Activated CD4-positive, alpha-beta memory T cell treated with anti-CD3 and anti-CD28 coated beads, Interleukin-2, amount 10 ng/mL, durations not matched to agents 7 days and 5 days (primary cell): Measurements from ENCODE around the gene MMD2. TPM values are rescaled to one million over a fixed set of nuclear protein-coding genes. Genes with fewer than 3 reads are reported as not detected.
"Not testable (repeated sequence)": the region's sequence is repeated elsewhere in the genome, so short reads cannot be mapped to it uniquely, and the experiment has no call there.

Source experiments
- CTCF ChIA-PET: fragments of 350-600 bp; sonication (Branson Sonifier 250); formaldehyde crosslinking; loops from one replicate; lab custom pipeline; 2021; ENCODE audit warnings: antibody characterized with exemption, inconsistent platforms; lab: Charles Lee
- POLR2A ChIA-PET: fragments of 350-600 bp; sonication (Branson Sonifier 250); formaldehyde crosslinking; loops from one replicate; lab custom pipeline; 2021; ENCODE audit warnings: antibody characterized with exemption; lab: Charles Lee
- DNase-seq: peaks from one replicate; pipeline ENCODE4 v3.0.0-alpha.2; 2020
- H3K27ac Mint-ChIP-seq: one replicate; pipeline ENCODE4 v1.8.0; 2021; ENCODE audit warnings: mild to moderate bottlenecking, mixed read lengths
- H3K27me3 Mint-ChIP-seq: one replicate; pipeline ENCODE4 v1.8.0; 2021; ENCODE audit warnings: mixed read lengths
- H3K36me3 Mint-ChIP-seq: one replicate; pipeline ENCODE4 v1.8.0; 2021; ENCODE audit warnings: low read depth, mixed read lengths
- H3K4me1 Mint-ChIP-seq: one replicate; pipeline ENCODE4 v1.8.0; 2021; ENCODE audit warnings: mixed read lengths
- H3K4me3 Mint-ChIP-seq: one replicate; pipeline ENCODE4 v1.8.0; 2021; ENCODE audit warnings: mild to moderate bottlenecking, mixed read lengths
- H3K9me3 Mint-ChIP-seq: one replicate; pipeline ENCODE4 v1.8.0; 2021; ENCODE audit warnings: mixed read lengths
- total RNA-seq, 2 experiments: library from RNA; stranded (reverse); gene quantifications; one replicate each; pipeline ENCODE4 v1.2.3, GENCODE V29; 2021

The MMD2 gene
- total RNA-seq, 2 experiments from 2014 or later: not detected

DNA sequence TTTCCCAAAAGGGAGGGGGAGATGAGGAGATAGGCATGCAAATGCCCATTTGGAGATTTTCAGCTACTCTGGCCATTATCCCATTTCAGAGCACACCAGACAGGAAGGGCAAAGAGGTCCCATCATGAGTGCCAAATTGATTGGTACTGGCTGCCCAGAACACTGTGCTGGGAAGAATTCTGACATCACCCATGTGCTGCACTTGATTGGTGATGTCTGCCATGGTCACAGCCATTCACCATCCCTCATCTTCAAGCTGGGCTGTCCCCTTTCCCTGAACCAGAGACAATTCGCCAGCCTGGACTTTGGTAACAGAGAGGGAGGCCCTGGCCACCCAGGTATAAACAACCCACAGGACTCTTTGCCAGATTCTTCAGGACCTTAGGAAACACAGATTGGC lies 52.3 kb downstream of the MMD2 start:
- H3K36me3 Mint-ChIP-seq: no peaks in the 10 kb centered on the region
- no peaks in the 10 kb centered on the region for H3K4me1 Mint-ChIP-seq
- no peaks in the 10 kb centered on the region for H3K9me3 Mint-ChIP-seq
- CTCF ChIA-PET: no interaction called here
- peaks cover 1% of the 10 kb centered on the region for H3K27me3 Mint-ChIP-seq
- DNase-seq: no peak
- POLR2A ChIA-PET: no interaction called here
- H3K4me3 Mint-ChIP-seq: no peak overlapping the region
- no peak overlapping the region for H3K27ac Mint-ChIP-seq

DNA sequence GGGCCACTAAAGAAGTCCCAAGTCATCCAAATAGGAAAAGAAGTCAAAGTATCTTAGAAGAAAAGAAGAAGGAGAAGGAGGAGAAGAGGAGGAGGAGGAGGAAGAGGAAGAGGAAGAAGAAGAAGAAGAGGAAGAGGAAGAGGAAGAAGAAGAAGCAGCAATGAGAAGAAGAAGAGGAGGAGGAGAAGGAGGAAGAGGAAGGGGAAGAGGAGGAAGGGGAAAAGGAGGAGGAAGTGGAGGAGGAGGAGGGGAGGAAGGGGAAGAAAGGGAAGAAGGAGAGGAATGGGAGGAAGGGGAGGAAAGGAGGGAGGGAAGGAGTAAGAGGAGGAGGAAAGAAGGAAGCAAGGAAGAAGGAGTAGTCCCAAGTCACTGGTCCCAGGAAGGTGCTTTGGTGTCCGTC lies 53.8 kb downstream of the MMD2 start:
- Mint-ChIP-seq H3K4me3 (no peak overlapping the region), H3K4me1 (no peaks in the 10 kb centered on the region), H3K27ac (no peak overlapping the region), H3K9me3 (no peaks in the 10 kb centered on the region), H3K36me3 (no peaks in the 10 kb centered on the region), H3K27me3 (no peaks in the 10 kb centered on the region)
- CTCF ChIA-PET: interaction anchor here (0.7 kb wide), 1 partner anchor 411 kb away, joined by 3 read pairs; no protein-coding TSS in a partner anchor
- no peak for DNase-seq
- POLR2A ChIA-PET: no interaction called here

DNA sequence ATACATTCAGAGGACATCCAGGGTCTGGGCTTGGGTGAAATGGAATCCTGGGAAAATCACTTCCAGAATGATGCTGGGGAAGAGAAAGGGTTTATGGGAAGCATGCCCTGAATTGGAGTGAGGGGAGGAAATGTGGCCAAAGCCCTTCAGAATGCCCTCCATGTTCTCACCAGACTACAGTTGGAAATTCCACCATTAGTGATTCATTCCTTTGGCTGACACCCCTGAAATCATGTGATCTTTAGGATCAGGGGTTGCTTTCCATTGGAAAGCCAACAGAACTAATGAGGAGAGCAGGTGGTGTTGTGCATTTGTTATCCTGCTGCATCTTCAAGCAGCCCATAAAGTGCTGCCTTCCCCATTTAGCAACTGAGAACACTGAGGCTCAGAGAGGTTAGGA lies 54.6 kb downstream of the MMD2 start:
- Mint-ChIP-seq H3K36me3 (no peaks in the 10 kb centered on the region), H3K27me3 (no peaks in the 10 kb centered on the region), H3K4me1 (no peaks in the 10 kb centered on the region), H3K9me3 (no peaks in the 10 kb centered on the region), H3K4me3 (no peak overlapping the region), H3K27ac (no peak overlapping the region)
- DNase-seq: no peak
- POLR2A ChIA-PET: no interaction called here
- CTCF ChIA-PET: interaction anchor here (0.7 kb wide), 1 partner anchor 412 kb away, joined by 3 read pairs; no protein-coding TSS in a partner anchor

DNA sequence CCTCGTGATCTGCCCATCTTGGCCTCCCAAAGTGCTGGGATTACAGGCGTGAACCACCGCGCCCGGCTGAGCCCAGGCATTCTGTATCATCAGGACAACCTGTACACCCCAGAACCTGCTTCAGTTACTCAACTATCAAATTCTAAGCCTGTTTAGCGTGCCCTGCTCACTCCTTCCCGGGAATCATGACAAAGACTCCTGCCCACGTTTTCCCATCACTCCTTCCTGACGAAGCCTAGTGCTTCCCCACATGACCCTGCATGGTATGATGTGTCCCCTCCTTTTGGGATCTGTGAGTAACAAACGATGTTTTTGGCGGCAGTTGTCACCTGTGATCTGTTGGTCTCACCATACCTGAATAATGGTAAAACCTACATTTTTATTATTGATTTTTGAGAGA lies 63.2 kb downstream of the MMD2 start:
- Mint-ChIP-seq H3K4me3 (no peak overlapping the region), H3K27ac (no peak overlapping the region), H3K4me1 (no peaks in the 10 kb centered on the region), H3K9me3 (peaks cover 4% of the 10 kb centered on the region), H3K27me3 (no peaks in the 10 kb centered on the region), H3K36me3 (no peaks in the 10 kb centered on the region)
- ChIA-PET CTCF (no interaction called here), POLR2A (no interaction called here)
- DNase-seq: no peak

DNA sequence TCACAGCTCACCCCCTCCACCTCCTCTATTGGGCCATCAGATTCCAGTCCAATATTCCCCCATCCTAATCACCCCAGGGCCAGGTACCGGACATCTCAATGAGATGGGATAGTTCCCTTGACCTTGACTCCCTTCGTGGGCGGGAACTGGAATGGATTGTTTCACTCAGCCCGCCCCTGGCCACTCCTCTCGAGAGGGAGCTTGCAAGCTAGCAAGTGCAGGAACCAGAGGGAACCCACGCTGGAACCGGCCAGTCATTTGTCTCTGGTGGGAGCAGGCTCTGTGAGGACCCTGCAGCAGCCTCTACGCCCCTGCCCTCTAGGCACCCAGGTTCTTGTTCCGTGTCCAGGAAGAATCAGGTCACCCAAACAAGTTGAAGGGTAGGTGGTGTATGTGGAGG lies 64.5 kb downstream of the MMD2 start:
- no peaks in the 10 kb centered on the region for H3K4me1 Mint-ChIP-seq
- DNase-seq: no peak
- H3K4me3 Mint-ChIP-seq: no peak overlapping the region
- peaks cover 2% of the 10 kb centered on the region for H3K27me3 Mint-ChIP-seq
- H3K36me3 Mint-ChIP-seq: no peaks in the 10 kb centered on the region
- H3K9me3 Mint-ChIP-seq: peaks cover 4% of the 10 kb centered on the region
- POLR2A ChIA-PET: no interaction called here
- CTCF ChIA-PET: interaction anchor here (0.6 kb wide), 1 partner anchor 1855 kb away, joined by 3 read pairs; no protein-coding TSS in a partner anchor
- H3K27ac Mint-ChIP-seq: no peak overlapping the region

DNA sequence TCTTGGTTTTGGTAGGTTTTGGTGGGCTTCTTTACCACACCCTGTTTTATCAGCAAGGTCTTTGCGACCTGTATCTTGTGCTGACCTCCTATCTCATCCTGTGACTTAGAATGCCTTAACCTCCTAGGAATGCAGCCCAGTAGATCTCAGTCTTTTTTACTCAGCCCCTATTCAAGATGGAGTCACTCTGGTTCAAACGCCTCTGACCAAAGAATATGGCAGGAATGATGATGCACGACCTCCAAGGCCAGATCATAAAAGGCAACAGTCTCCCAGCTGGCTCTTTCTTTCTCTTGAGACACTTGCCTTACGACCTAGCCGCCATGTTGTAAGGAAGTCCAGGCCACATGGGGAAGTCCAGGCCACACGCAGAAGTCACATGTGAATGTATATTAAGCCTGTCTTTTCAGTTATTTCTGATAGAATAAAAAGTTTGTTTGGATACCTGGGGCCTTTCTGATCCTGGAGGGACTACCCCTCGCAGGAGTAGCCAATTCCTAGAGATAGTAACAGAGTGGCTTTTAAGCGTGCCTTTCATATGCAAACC lies 65.0 kb downstream of the MMD2 start:
- CTCF ChIA-PET: interaction anchor here (0.6 kb wide), 1 partner anchor 1854 kb away, joined by 3 read pairs; no protein-coding TSS in a partner anchor

DNA sequence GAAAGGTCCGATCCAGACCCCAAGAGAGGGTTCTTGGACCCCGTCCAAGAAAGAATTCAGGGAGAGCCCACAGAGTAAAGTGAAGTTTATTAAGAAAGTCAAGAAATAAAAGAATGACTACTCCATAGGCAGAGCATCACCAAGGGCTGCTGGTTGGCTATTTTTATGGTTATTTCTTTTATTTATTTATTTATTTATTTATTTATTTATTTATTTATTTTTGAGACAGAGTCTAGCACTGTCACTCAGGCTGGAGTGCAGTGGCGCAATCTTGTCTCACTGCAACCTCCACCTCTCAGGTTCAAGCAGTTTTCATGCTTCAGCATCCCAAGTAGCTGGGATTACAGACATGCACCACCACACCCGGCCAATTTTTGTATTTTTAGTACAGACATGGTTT lies 65.8 kb downstream of the MMD2 start:
- POLR2A ChIA-PET, H3K27ac Mint-ChIP-seq, H3K27me3 Mint-ChIP-seq, H3K9me3 Mint-ChIP-seq, H3K4me3 Mint-ChIP-seq, H3K36me3 Mint-ChIP-seq, DNase-seq, H3K4me1 Mint-ChIP-seq, CTCF ChIA-PET: not testable (repeated sequence)

More for the DNA sequence above, 65.0 kb downstream of the MMD2 start:
- H3K4me3 Mint-ChIP-seq: no peak overlapping the region
- H3K27me3 Mint-ChIP-seq: peaks cover 2% of the 10 kb centered on the region
- no peak for DNase-seq
- H3K9me3 Mint-ChIP-seq: peaks cover 4% of the 10 kb centered on the region
- H3K27ac Mint-ChIP-seq: no peak overlapping the region
- POLR2A ChIA-PET: no interaction called here
- no peaks in the 10 kb centered on the region for H3K36me3 Mint-ChIP-seq
- no peaks in the 10 kb centered on the region for H3K4me1 Mint-ChIP-seq

DNA sequence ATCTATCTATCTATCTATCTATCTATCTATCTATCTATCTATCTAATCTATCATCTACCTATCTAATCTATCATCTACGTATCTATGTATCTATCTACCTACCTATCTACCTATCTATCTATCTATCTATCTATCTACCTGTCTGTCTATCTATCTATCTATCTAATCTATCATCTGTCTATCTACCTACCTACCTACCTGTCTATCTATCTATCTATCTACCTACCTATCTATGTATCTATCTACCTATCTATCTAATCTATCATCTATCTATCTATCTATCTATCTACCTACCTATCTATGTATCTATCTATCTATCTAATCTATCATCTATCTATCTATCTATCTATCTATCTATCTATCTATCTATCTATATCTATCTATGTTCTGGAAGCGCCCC lies 67.5 kb downstream of the MMD2 start:
- H3K27me3 Mint-ChIP-seq, POLR2A ChIA-PET, CTCF ChIA-PET, DNase-seq, H3K4me3 Mint-ChIP-seq, H3K27ac Mint-ChIP-seq, H3K36me3 Mint-ChIP-seq, H3K4me1 Mint-ChIP-seq, H3K9me3 Mint-ChIP-seq: not testable (repeated sequence)

DNA sequence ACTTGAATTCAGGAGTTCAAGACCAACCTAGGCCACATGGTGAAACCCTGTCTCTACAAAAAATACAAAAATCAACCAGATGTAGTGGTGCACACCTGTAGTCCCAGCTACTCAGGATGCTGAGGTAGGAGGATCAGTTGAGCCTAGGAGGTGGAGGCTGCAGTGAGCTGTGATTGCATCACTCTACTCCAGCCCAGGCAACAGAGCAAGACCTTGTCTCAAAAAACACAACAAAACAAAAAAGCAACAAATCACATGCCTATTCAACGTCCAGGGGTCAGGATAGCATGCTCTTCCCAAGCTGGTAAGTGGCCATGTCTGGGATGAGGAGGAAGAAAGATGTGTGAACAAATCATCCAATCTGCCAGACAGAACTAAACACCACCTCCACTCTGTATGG lies 69.3 kb downstream of the MMD2 start:
- H3K27ac Mint-ChIP-seq: no peak overlapping the region
- peaks cover 2% of the 10 kb centered on the region for H3K27me3 Mint-ChIP-seq
- H3K4me3 Mint-ChIP-seq: no peak overlapping the region
- no peak for DNase-seq
- peaks cover 4% of the 10 kb centered on the region for H3K9me3 Mint-ChIP-seq
- ChIA-PET POLR2A (no interaction called here), CTCF (no interaction called here)
- H3K4me1 Mint-ChIP-seq: no peaks in the 10 kb centered on the region
- no peaks in the 10 kb centered on the region for H3K36me3 Mint-ChIP-seq

DNA sequence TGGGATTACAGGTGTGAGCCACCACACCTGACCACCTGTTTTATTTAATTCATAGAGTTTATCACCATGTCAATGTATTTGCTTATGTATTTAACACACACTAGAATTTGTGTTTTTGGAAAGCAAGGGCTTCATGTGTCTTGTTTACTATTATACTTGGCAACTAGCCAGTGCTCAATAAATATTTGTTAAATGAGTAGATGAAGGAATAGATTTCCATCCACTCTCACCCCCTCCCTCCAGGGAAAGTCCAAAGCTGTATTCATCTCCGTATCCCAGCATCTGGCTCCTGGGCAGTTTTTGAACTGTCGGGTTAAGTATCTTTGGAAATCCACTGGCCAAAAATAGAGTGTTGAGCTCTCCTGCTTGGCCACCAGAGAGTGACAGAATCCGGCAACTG lies 70.8 kb downstream of the MMD2 start:
- no peak for DNase-seq
- H3K36me3 Mint-ChIP-seq: no peaks in the 10 kb centered on the region
- H3K4me1 Mint-ChIP-seq: no peaks in the 10 kb centered on the region
- peaks cover 10% of the 10 kb centered on the region for H3K27me3 Mint-ChIP-seq
- POLR2A ChIA-PET: no interaction called here
- no peak overlapping the region for H3K27ac Mint-ChIP-seq
- CTCF ChIA-PET: no interaction called here
- H3K9me3 Mint-ChIP-seq: peaks cover 2% of the 10 kb centered on the region
- no peak overlapping the region for H3K4me3 Mint-ChIP-seq

DNA sequence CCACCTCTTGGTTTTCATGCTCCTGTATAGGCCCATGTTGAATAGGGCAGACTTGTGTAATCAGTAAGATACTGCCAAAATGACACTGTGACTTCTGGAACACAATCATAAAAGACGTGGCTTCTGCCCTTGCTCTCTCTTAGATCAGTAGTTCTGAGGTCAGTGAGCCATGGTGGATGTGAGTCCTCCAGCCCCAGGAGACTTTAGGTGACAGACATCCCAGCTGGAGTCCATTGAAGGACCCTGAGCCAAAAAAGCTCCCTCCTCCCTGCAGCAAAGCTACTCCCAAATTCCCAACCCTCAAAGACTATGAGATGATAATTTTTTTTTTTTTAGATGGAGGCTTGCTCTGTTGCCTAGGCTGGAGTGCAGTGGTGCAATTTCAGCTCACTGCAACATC lies 72.3 kb downstream of the MMD2 start:
- peaks cover 8% of the 10 kb centered on the region for H3K4me1 Mint-ChIP-seq
- H3K27ac Mint-ChIP-seq: no peak overlapping the region
- no peak overlapping the region for H3K4me3 Mint-ChIP-seq
- ChIA-PET POLR2A (no interaction called here), CTCF (no interaction called here)
- peaks cover 22% of the 10 kb centered on the region for H3K27me3 Mint-ChIP-seq
- no peaks in the 10 kb centered on the region for H3K36me3 Mint-ChIP-seq
- H3K9me3 Mint-ChIP-seq: peaks cover 2% of the 10 kb centered on the region
- DNase-seq: no peak

DNA sequence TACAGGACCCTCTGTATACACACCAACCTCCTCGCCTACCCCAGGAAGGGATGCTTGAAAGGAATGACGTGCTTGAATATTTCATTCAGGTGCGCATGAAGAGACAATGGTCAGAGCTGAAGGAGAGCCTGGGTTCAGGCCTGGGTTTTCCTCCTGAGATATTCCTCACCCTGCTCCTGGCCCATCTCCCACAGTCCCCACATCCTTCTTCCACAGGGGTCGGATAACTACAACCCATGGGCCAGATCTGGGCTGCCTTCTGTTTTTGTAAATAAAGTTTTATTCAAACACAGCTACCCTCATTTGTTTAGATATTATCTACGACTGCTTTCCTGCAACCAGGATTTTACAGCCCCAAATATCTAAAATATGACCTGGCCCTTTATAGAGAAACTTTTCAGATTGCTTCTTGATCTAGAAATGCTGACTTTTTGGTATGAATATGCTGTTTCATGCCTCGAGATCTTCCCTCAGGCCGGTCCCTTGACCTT lies 73.6 kb downstream of the MMD2 start:
- H3K36me3 Mint-ChIP-seq: no peaks in the 10 kb centered on the region
- no peak overlapping the region for H3K4me3 Mint-ChIP-seq
- H3K4me1 Mint-ChIP-seq: peaks cover 8% of the 10 kb centered on the region
- H3K27me3 Mint-ChIP-seq: peaks cover 24% of the 10 kb centered on the region
- ChIA-PET POLR2A (no interaction called here), CTCF (interaction anchor here (1.0 kb wide), 1 partner anchor 274 kb away, joined by 3 read pairs; no protein-coding TSS in a partner anchor)
- DNase-seq: no peak
- H3K27ac Mint-ChIP-seq: no peak overlapping the region
- peaks cover 2% of the 10 kb centered on the region for H3K9me3 Mint-ChIP-seq

DNA sequence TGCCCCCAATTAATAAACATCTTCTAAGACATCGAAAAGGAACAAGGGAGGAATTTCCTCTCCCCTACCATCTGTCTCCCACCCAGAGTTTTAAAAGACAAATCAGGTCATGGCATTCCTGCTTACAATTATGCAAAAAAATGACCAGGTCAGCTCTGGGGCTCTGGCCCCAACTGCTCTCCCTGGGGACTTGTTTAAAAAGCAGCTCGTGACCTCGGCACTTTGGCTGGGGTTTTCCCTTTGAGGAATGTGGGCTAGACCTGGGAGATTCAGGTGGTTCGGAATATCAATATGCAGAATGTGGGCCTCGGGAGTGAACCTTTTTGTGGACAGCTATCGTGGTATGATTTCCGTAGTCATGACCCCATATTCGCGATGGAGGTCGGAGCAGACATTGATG lies 74.8 kb downstream of the MMD2 start:
- Mint-ChIP-seq H3K27ac (no peak overlapping the region), H3K9me3 (peaks cover 2% of the 10 kb centered on the region), H3K27me3 (peaks cover 23% of the 10 kb centered on the region), H3K4me3 (no peak overlapping the region), H3K4me1 (peaks cover 8% of the 10 kb centered on the region), H3K36me3 (no peaks in the 10 kb centered on the region)
- DNase-seq: no peak
- CTCF ChIA-PET: interaction anchor here (0.6 to 2.8 kb wide), 7 partner anchors 21 to 92 kb away, joined by 3 to 12 read pairs (median 5); no protein-coding TSS in a partner anchor
- POLR2A ChIA-PET: no interaction called here
